OCI-LY7 (cell line): ENCODE measurements around the gene SLC5A12. TPM values are rescaled to one million over a fixed set of nuclear protein-coding genes. Genes with fewer than 3 reads are reported as not detected.

Experiments
- BruUV-seq: library from RNA; stranded (reverse); fragments of 400-500 nt; replicated peaks from 2 replicates; lab custom pipeline; 2021; lab: Mats Ljungman, UMichigan
- CTCF ChIA-PET: fragments of 300-600 bp; sonication (Branson Sonifier 250); formaldehyde crosslinking; loops from one replicate; lab custom pipeline; 2022; ENCODE audit warnings: antibody characterized with exemption; ENCODE audit not compliant: unreplicated experiment; lab: Charles Lee
- POLR2A ChIA-PET: fragments of 300-600 bp; sonication (Branson Sonifier 250); formaldehyde crosslinking; loops from one replicate; lab custom pipeline; 2022; ENCODE audit warnings: antibody characterized with exemption; lab: Charles Lee
- DNase-seq: peaks from one replicate; pipeline ENCODE4 v3.0.0-alpha.2; 2015; ENCODE audit warnings: low spot score
- H2AFZ ChIP-seq: fragments of 200-600 bp; sonication (generic), shearing (Covaris generic); 2 replicates; pipeline ENCODE4 v1.6.1; 2014; ENCODE audit warnings: mild to moderate bottlenecking, antibody characterized with exemption, low read length, moderate library complexity
- H3K27ac ChIP-seq: fragments of 200-600 bp; sonication (generic); 2 replicates; pipeline ENCODE4 v1.5.1; 2014; ENCODE audit warnings: mixed run types, low read depth, mild to moderate bottlenecking, moderate library complexity, low read length, inconsistent platforms; ENCODE audit not compliant: poor library complexity, severe bottlenecking
- H3K36me3 ChIP-seq: fragments of 200-600 bp; sonication (generic); 2 replicates; pipeline ENCODE4 v1.6.1; 2014; ENCODE audit warnings: mild to moderate bottlenecking, antibody characterized with exemption, low read length, moderate library complexity, mixed read lengths; ENCODE audit not compliant: insufficient read depth
- H3K4me1 ChIP-seq: fragments of 200-600 bp; sonication (generic); 2 replicates; pipeline ENCODE4 v1.5.1; 2014; ENCODE audit warnings: mild to moderate bottlenecking, low read length; ENCODE audit not compliant: insufficient read depth, poor library complexity, severe bottlenecking
- H3K4me2 ChIP-seq: fragments of 200-600 bp; sonication (generic); 2 replicates; pipeline ENCODE4 v1.6.1; 2014; ENCODE audit warnings: mild to moderate bottlenecking, low read length
- H3K4me3 ChIP-seq: fragments of 200-600 bp; sonication (generic); 2 replicates; pipeline ENCODE4 v1.5.1; 2014; ENCODE audit warnings: mild to moderate bottlenecking, low read depth, low read length; ENCODE audit not compliant: poor library complexity, severe bottlenecking
- H3K79me2 ChIP-seq: fragments of 200-600 bp; sonication (generic); 2 replicates; pipeline ENCODE4 v1.6.1; 2016; ENCODE audit warnings: low read depth, mild to moderate bottlenecking, low read length, moderate library complexity, mixed read lengths; ENCODE audit not compliant: insufficient read depth
- H3K9me2 ChIP-seq: fragments of 200-600 bp; sonication (generic); 2 replicates; pipeline ENCODE4 v1.6.1; 2016; ENCODE audit warnings: mild to moderate bottlenecking, low read length, mixed read lengths; ENCODE audit not compliant: insufficient read depth
- H3K9me3 ChIP-seq: fragments of 200-600 bp; sonication (generic); 2 replicates; pipeline ENCODE4 v1.6.1; 2014; ENCODE audit warnings: mild to moderate bottlenecking, mixed run types, low read length, mixed read lengths
- H4K20me1 ChIP-seq: fragments of 200-600 bp; sonication (generic); 2 replicates; pipeline ENCODE4 v1.6.1; 2014; ENCODE audit warnings: mild to moderate bottlenecking, antibody characterized with exemption, low read length, moderate library complexity, mixed read lengths; ENCODE audit not compliant: insufficient read depth
- CTCF ChIP-seq: fragments of 200-600 bp; sonication (generic); conservative IDR thresholded peaks from 2 replicates; pipeline ENCODE4 v1.5.1; 2014; ENCODE audit warnings: mild to moderate bottlenecking, antibody characterized with exemption, low read length, moderate library complexity, mixed read lengths
- EZH2phosphoT487 ChIP-seq: fragments of 200-600 bp; sonication (generic); IDR thresholded peaks from 2 replicates; pipeline ENCODE4 v1.6.1; 2018; ENCODE audit warnings: low read depth, borderline replicate concordance, mild to moderate bottlenecking, mixed run types, antibody characterized with exemption, low read length, moderate library complexity, mixed read lengths
- intact Hi-C: fragments of 100-400 bp; cut with micrococcal nuclease; formaldehyde crosslinking; loops from one replicate; pipeline ENCODE4 v1.10.0; 2022; ENCODE audit not compliant: unreplicated experiment
- total RNA-seq, 2 experiments: library from RNA; depleted of rRNA in 1 of 2; stranded (reverse); fragments of >200 nt in 1 of 2; shearing (Covaris generic) in 1 of 2; gene quantifications; 2 replicates each; pipeline ENCODE4 v1.2.3, GENCODE V29; 2014 to 2022

SLC5A12 gene
- total RNA-seq, 2 experiments from 2014 or later, result not detected

- Histone ChIP-seq H3K4me1 (no peaks in the 10 kb centered on the region), H3K27ac (no peak overlapping the region), H4K20me1 (no peaks in the 10 kb centered on the region), H3K4me2 (no peak overlapping the region), H3K4me3 (no peak overlapping the region), H2AFZ (no peak overlapping the region), H3K36me3 (no peaks in the 10 kb centered on the region), H3K79me2 (no peaks in the 10 kb centered on the region), H3K9me2 (no peaks in the 10 kb centered on the region), H3K9me3 (no peaks in the 10 kb centered on the region)
- DNase-seq, result no peak
- no peak for TF ChIP-seq CTCF
- no peak for TF ChIP-seq EZH2phosphoT487
- no TSS peak for BruUV-seq
- intact Hi-C loops, result no loop called here
- ChIA-PET CTCF (no interaction called here), POLR2A (no interaction called here)
Measured at GRCh38 chr11:26706181-26706580, 15.7 kb downstream of the SLC5A12 start.

- Histone ChIP-seq H3K36me3 (no peaks in the 10 kb centered on the region), H2AFZ (no peak overlapping the region), H3K4me1 (no peaks in the 10 kb centered on the region), H3K27ac (no peak overlapping the region), H3K9me2 (no peaks in the 10 kb centered on the region), H3K4me2 (no peak overlapping the region), H3K9me3 (no peaks in the 10 kb centered on the region), H3K4me3 (no peak overlapping the region), H3K79me2 (no peaks in the 10 kb centered on the region), H4K20me1 (no peaks in the 10 kb centered on the region)
- intact Hi-C loops, result no loop called here
- DNase-seq, result no peak
- ChIA-PET CTCF (no interaction called here), POLR2A (no interaction called here)
- TF ChIP-seq EZH2phosphoT487, result no peak
- TF ChIP-seq CTCF, result no peak
- BruUV-seq, result no TSS peak
Measured at GRCh38 chr11:26704249-26704648, 17.6 kb downstream of the SLC5A12 start.

DNA sequence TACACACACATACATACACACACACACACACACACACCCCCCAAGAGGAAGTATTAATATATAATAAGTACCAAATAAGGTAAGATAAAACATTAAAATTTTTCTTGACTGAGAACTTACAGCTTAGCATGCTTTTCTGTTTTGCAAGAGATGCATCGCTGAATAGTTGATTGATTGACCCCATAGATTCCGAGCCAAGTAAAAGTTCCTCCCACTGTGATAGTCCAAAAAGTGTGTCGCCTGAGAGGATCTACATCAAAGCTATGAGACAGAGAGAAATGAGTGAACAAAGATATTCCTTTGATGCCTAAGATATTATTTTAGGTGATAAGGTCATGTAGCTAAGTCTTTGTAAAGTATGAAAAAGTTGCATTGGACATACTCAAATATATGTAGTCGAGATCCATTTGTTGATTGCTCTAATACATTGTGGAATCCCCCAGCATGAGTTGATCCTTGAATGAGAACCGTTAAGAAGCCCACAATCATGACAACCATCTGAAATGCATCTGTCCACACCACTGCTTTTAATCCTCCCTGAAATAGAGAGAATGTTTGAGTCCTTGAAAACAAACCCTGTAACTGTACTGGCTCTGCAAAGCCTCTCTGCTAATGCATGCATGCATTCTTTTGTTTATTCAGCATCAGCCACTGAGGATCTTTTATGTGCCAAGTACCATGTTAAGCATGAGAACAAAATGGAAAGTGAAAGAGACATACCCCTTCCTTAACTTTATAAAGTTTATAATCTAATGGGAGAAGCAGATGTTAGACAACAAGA lies 18.3 kb downstream of the SLC5A12 start:
- CTCF ChIA-PET, result no interaction called here
- no peak for TF ChIP-seq EZH2phosphoT487
- TF ChIP-seq CTCF, result no peak
- H2AFZ ChIP-seq, result no peak overlapping the region
- intact Hi-C loops, result no loop called here
- no peaks in the 10 kb centered on the region for H3K9me2 ChIP-seq
- H3K4me1 ChIP-seq, result no peaks in the 10 kb centered on the region
- POLR2A ChIA-PET, result interaction anchor here (0.6 kb wide), 1 partner anchor 8 kb away, joined by 3 read pairs; no protein-coding TSS in a partner anchor
- no peaks in the 10 kb centered on the region for H3K9me3 ChIP-seq
- H3K79me2 ChIP-seq, result no peaks in the 10 kb centered on the region
- H4K20me1 ChIP-seq, result no peaks in the 10 kb centered on the region
- no peak overlapping the region for H3K27ac ChIP-seq
- BruUV-seq, result no TSS peak
- no peak overlapping the region for H3K4me2 ChIP-seq
- no peak overlapping the region for H3K4me3 ChIP-seq
- no peaks in the 10 kb centered on the region for H3K36me3 ChIP-seq
- DNase-seq, result no peak
